Activated naive CD4-positive, alpha-beta T cell treated with anti-CD3 and anti-CD28 coated beads for 36 hours (primary cell): ENCODE results near the gene NCOA6. TPM values are rescaled to one million over a fixed set of nuclear protein-coding genes. Genes with fewer than 3 reads are reported as not detected.
"Not testable (repeated sequence)": the region's sequence is repeated elsewhere in the genome, so short reads cannot be mapped to it uniquely, and the experiment has no call there.

Source experiments
- CTCF ChIA-PET: fragments of 350-600 bp; sonication (Branson Sonifier 250); formaldehyde crosslinking; loops from one replicate; lab custom pipeline; 2021; ENCODE audit warnings: antibody characterized with exemption; lab: Charles Lee
- DNase-seq: peaks from one replicate; pipeline ENCODE4 v3.0.0-alpha.2; 2020
- H3K27ac Mint-ChIP-seq: one replicate; pipeline ENCODE4 v1.8.0; 2021; ENCODE audit warnings: mild to moderate bottlenecking, mixed read lengths
- H3K27me3 Mint-ChIP-seq: one replicate; pipeline ENCODE4 v1.8.0; 2021; ENCODE audit warnings: low read depth, mixed read lengths
- H3K36me3 Mint-ChIP-seq: one replicate; pipeline ENCODE4 v1.8.0; 2021; ENCODE audit warnings: low read depth, mixed read lengths
- H3K4me1 Mint-ChIP-seq: one replicate; pipeline ENCODE4 v1.8.0; 2021; ENCODE audit warnings: low read depth, mixed read lengths
- H3K4me3 Mint-ChIP-seq: one replicate; pipeline ENCODE4 v1.8.0; 2021; ENCODE audit warnings: mild to moderate bottlenecking, moderate library complexity, mixed read lengths
- H3K9me3 Mint-ChIP-seq: one replicate; pipeline ENCODE4 v1.8.0; 2021; ENCODE audit warnings: mixed read lengths
- intact Hi-C: fragments of 100-400 bp; cut with micrococcal nuclease; formaldehyde crosslinking; loops from one replicate; pipeline ENCODE4 v1.15.1; 2023
- total RNA-seq, 2 experiments: library from RNA; stranded (reverse); gene quantifications; one replicate each; pipeline ENCODE4 v1.2.3, GENCODE V29; 2021

Gene NCOA6
- total RNA-seq, 2 experiments from 2014 or later, result 13.9 to 14.1 TPM

- H3K4me1 Mint-ChIP-seq, result peaks cover 43% of the 10 kb centered on the region
- peak overlapping the region; percentile 93 for H3K27ac Mint-ChIP-seq
- DNase-seq, result peak; percentile 91
- CTCF ChIA-PET, result interaction anchor here (0.9 to 1.8 kb wide), 2 partner anchors 8 to 11 kb away, joined by 4 read pairs; no protein-coding TSS in a partner anchor
- H3K4me3 Mint-ChIP-seq, result peak overlapping the region; percentile 97
- intact Hi-C loops, result loop anchor here (1.0 to 10.0 kb wide), 5 partner anchors 116 to 840 kb away; partner anchors contain the start of genes AHCY, CPNE1, PIGU and RBM12
- H3K27me3 Mint-ChIP-seq, result no peaks in the 10 kb centered on the region
- no peaks in the 10 kb centered on the region for H3K36me3 Mint-ChIP-seq
- H3K9me3 Mint-ChIP-seq, result no peaks in the 10 kb centered on the region
These were observed 1.0 kb downstream of the NCOA6 start for GRCh38 chr20:34824452-34824805.

GRCh38 chr20:34824026-34824425 is 1.4 kb downstream of the NCOA6 start:
- no peaks in the 10 kb centered on the region for H3K9me3 Mint-ChIP-seq
- peak overlapping the region; percentile 97 for H3K4me3 Mint-ChIP-seq
- H3K36me3 Mint-ChIP-seq, result no peaks in the 10 kb centered on the region
- no peaks in the 10 kb centered on the region for H3K27me3 Mint-ChIP-seq
- H3K4me1 Mint-ChIP-seq, result peaks cover 43% of the 10 kb centered on the region
- peak overlapping the region; percentile 93 for H3K27ac Mint-ChIP-seq
- no peak for DNase-seq
- CTCF ChIA-PET, result interaction anchor here (0.9 to 1.8 kb wide), 2 partner anchors 9 to 12 kb away, joined by 4 read pairs; no protein-coding TSS in a partner anchor
- intact Hi-C loops, result loop anchor here (1.0 to 10.0 kb wide), 5 partner anchors 115 to 841 kb away; partner anchors contain the start of genes AHCY, CPNE1, PIGU and RBM12

- Mint-ChIP-seq H3K4me1 (peaks cover 50% of the 10 kb centered on the region), H3K4me3 (no peak overlapping the region), H3K9me3 (no peaks in the 10 kb centered on the region), H3K36me3 (no peaks in the 10 kb centered on the region), H3K27me3 (no peaks in the 10 kb centered on the region), H3K27ac (no peak overlapping the region)
- no peak for DNase-seq
- CTCF ChIA-PET, result interaction anchor here (1.6 kb wide), 1 partner anchor 508 kb away, joined by 6 read pairs; no protein-coding TSS in a partner anchor
- intact Hi-C loops, result loop anchor here (5.0 to 10.0 kb wide), 2 partner anchors 279 to 844 kb away; partner anchors contain the start of genes CPNE1 and RBM12
These were observed 4.5 kb downstream of the NCOA6 start for GRCh38 chr20:34820805-34821578.

- Mint-ChIP-seq H3K9me3 (no peaks in the 10 kb centered on the region), H3K36me3 (no peaks in the 10 kb centered on the region), H3K4me1 (peaks cover 39% of the 10 kb centered on the region), H3K4me3 (no peak overlapping the region), H3K27ac (no peak overlapping the region), H3K27me3 (no peaks in the 10 kb centered on the region)
- intact Hi-C loops, result no loop called here
- DNase-seq, result no peak
- CTCF ChIA-PET, result interaction anchor here (0.7 to 1.4 kb wide), 2 partner anchors 48 to 497 kb away, joined by 3 to 4 read pairs; no protein-coding TSS in a partner anchor
These were observed 7.7 kb downstream of the NCOA6 start for GRCh38 chr20:34817801-34818200.

- DNase-seq, result no peak
- Mint-ChIP-seq H3K27me3 (no peaks in the 10 kb centered on the region), H3K9me3 (no peaks in the 10 kb centered on the region), H3K36me3 (no peaks in the 10 kb centered on the region), H3K27ac (no peak overlapping the region), H3K4me3 (no peak overlapping the region), H3K4me1 (peaks cover 33% of the 10 kb centered on the region)
- CTCF ChIA-PET, result interaction anchor here (0.6 to 1.4 kb wide), 4 partner anchors 41 to 568 kb away, joined by 3 to 4 read pairs (median 4); no protein-coding TSS in a partner anchor
- intact Hi-C loops, result no loop called here
These were observed 8.4 kb downstream of the NCOA6 start for GRCh38 chr20:34817072-34817471.

- Mint-ChIP-seq H3K27ac (no peak overlapping the region), H3K27me3 (no peaks in the 10 kb centered on the region), H3K4me3 (no peak overlapping the region), H3K9me3 (no peaks in the 10 kb centered on the region), H3K4me1 (peaks cover 21% of the 10 kb centered on the region), H3K36me3 (no peaks in the 10 kb centered on the region)
- DNase-seq, result no peak
- CTCF ChIA-PET, result no interaction called here
- intact Hi-C loops, result no loop called here
These were observed 9.8 kb downstream of the NCOA6 start for GRCh38 chr20:34815636-34816035.

GRCh38 chr20:34808583-34808982 is 16.9 kb downstream of the NCOA6 start:
- intact Hi-C loops, result no loop called here
- CTCF ChIA-PET, result interaction anchor here (0.5 to 0.6 kb wide), 2 partner anchors 10 to 441 kb away, joined by 3 to 7 read pairs; no protein-coding TSS in a partner anchor
- H3K27me3 Mint-ChIP-seq, result no peaks in the 10 kb centered on the region
- no peaks in the 10 kb centered on the region for H3K36me3 Mint-ChIP-seq
- DNase-seq, result no peak
- no peak overlapping the region for H3K4me3 Mint-ChIP-seq
- peaks cover 5% of the 10 kb centered on the region for H3K4me1 Mint-ChIP-seq
- no peaks in the 10 kb centered on the region for H3K9me3 Mint-ChIP-seq
- no peak overlapping the region for H3K27ac Mint-ChIP-seq

- H3K4me1 Mint-ChIP-seq, H3K4me3 Mint-ChIP-seq, H3K9me3 Mint-ChIP-seq, DNase-seq, intact Hi-C loops, H3K27ac Mint-ChIP-seq, H3K36me3 Mint-ChIP-seq, H3K27me3 Mint-ChIP-seq: not testable (repeated sequence)
- CTCF ChIA-PET, result interaction anchor here (0.7 kb wide), 1 partner anchor 268 kb away, joined by 3 read pairs; no protein-coding TSS in a partner anchor
These were observed 17.4 kb downstream of the NCOA6 start for GRCh38 chr20:34807944-34808465.

GRCh38 chr20:34806255-34806654 is 19.2 kb downstream of the NCOA6 start:
- no peak overlapping the region for H3K4me3 Mint-ChIP-seq
- H3K27me3 Mint-ChIP-seq, result no peaks in the 10 kb centered on the region
- intact Hi-C loops, result no loop called here
- H3K36me3 Mint-ChIP-seq, result no peaks in the 10 kb centered on the region
- CTCF ChIA-PET, result interaction anchor here (0.6 to 1.1 kb wide), 2 partner anchors 37 to 615 kb away, joined by 3 read pairs; no protein-coding TSS in a partner anchor
- H3K4me1 Mint-ChIP-seq, result peaks cover 15% of the 10 kb centered on the region
- no peaks in the 10 kb centered on the region for H3K9me3 Mint-ChIP-seq
- no peak for DNase-seq
- no peak overlapping the region for H3K27ac Mint-ChIP-seq

GRCh38 chr20:34798871-34799270 is 26.6 kb downstream of the NCOA6 start:
- intact Hi-C loops, result no loop called here
- H3K9me3 Mint-ChIP-seq, result no peaks in the 10 kb centered on the region
- H3K27me3 Mint-ChIP-seq, result no peaks in the 10 kb centered on the region
- peaks cover 2% of the 10 kb centered on the region for H3K36me3 Mint-ChIP-seq
- peaks cover 44% of the 10 kb centered on the region for H3K4me1 Mint-ChIP-seq
- H3K4me3 Mint-ChIP-seq, result no peak overlapping the region
- no peak for DNase-seq
- CTCF ChIA-PET, result no interaction called here
- no peak overlapping the region for H3K27ac Mint-ChIP-seq

- Mint-ChIP-seq H3K4me3 (no peak overlapping the region), H3K36me3 (peaks cover 2% of the 10 kb centered on the region), H3K9me3 (no peaks in the 10 kb centered on the region), H3K27me3 (no peaks in the 10 kb centered on the region), H3K4me1 (peaks cover 44% of the 10 kb centered on the region), H3K27ac (no peak overlapping the region)
- intact Hi-C loops, result no loop called here
- CTCF ChIA-PET, result no interaction called here
- no peak for DNase-seq
These were observed 27.1 kb downstream of the NCOA6 start for GRCh38 chr20:34798328-34798727.
